ENCODE results near the gene MEGF11. TPM values are rescaled to one million over a fixed set of nuclear protein-coding genes. Genes with fewer than 3 reads are reported as not detected.

The MEGF11 gene
- total RNA-seq, 4 donors from 2014 or later, result not detected

- TF ChIP-seq CTCF (IDR thresholded peaks at IDR 0.05), result no peak
- no peak for TF ChIP-seq POLR2A (IDR thresholded peaks at IDR 0.05)
- Histone ChIP-seq H3K27me3 (peaks cover 0 to 22% (median 0%) of the 10 kb centered on the region in 4 donors), H3K36me3 (no peaks in the 10 kb centered on the region), H3K4me3 (no peak overlapping the region), H3K4me1 (no peaks in the 10 kb centered on the region), H3K27ac (no peak overlapping the region), H3K9me3 (no peaks in the 10 kb centered on the region)
- intact Hi-C loops (cut with DNase I), result no loop called here
- WGBS, 2 donors, result 83 to 91% methylated on average over 8 to 9 of the region's 13 CpGs
- DNase-seq, result no peak
Observed at GRCh38 chr15:66171841-66172240, 81.7 kb downstream of the MEGF11 start.

- 65 to 89% methylated on average over 4 of the region's 5 CpGs for WGBS, 2 donors
- Histone ChIP-seq H3K27ac (no peak overlapping the region), H3K27me3 (peaks cover 0 to 18% (median 0%) of the 10 kb centered on the region in 4 donors), H3K4me1 (no peaks in the 10 kb centered on the region), H3K4me3 (no peak overlapping the region), H3K9me3 (no peaks in the 10 kb centered on the region), H3K36me3 (no peaks in the 10 kb centered on the region)
- DNase-seq, result no peak
- intact Hi-C loops (cut with DNase I), result no loop called here
- TF ChIP-seq CTCF (IDR thresholded peaks at IDR 0.05) (no peak), POLR2A (IDR thresholded peaks at IDR 0.05) (no peak)
Observed at GRCh38 chr15:66170716-66171115, 82.8 kb downstream of the MEGF11 start.

GRCh38 chr15:66170042-66170441 is 83.5 kb downstream of the MEGF11 start:
- H3K36me3 ChIP-seq, result no peaks in the 10 kb centered on the region
- intact Hi-C loops (cut with DNase I), result no loop called here
- no peak for DNase-seq
- 69 to 76% methylated on average over 4 of the region's 4 CpGs for WGBS, 2 donors
- no peaks in the 10 kb centered on the region for H3K9me3 ChIP-seq
- no peak overlapping the region for H3K4me3 ChIP-seq
- H3K27me3 ChIP-seq, result peaks cover 0 to 12% (median 0%) of the 10 kb centered on the region in 4 donors
- TF ChIP-seq POLR2A (IDR thresholded peaks at IDR 0.05) (no peak), CTCF (IDR thresholded peaks at IDR 0.05) (no peak)
- H3K27ac ChIP-seq, result no peak overlapping the region
- H3K4me1 ChIP-seq, result no peaks in the 10 kb centered on the region

- no peak for DNase-seq
- Histone ChIP-seq H3K4me3 (no peak overlapping the region), H3K9me3 (no peaks in the 10 kb centered on the region), H3K4me1 (no peaks in the 10 kb centered on the region), H3K27me3 (peaks cover 0 to 12% (median 0%) of the 10 kb centered on the region in 4 donors), H3K27ac (no peak overlapping the region), H3K36me3 (no peaks in the 10 kb centered on the region)
- intact Hi-C loops (cut with DNase I), result no loop called here
- no peak for TF ChIP-seq CTCF (IDR thresholded peaks at IDR 0.05)
- no peak for TF ChIP-seq POLR2A (IDR thresholded peaks at IDR 0.05)
- whole genome bisulfite sequencing, 2 donors, result 64 to 77% methylated on average over 4 to 13 of the region's 13 CpGs
Observed at GRCh38 chr15:66169625-66170024, 83.9 kb downstream of the MEGF11 start.

- Histone ChIP-seq H3K27me3 (peaks cover 0 to 7% (median 0%) of the 10 kb centered on the region in 4 donors), H3K27ac (no peak overlapping the region), H3K4me3 (no peak overlapping the region), H3K36me3 (no peaks in the 10 kb centered on the region), H3K9me3 (no peaks in the 10 kb centered on the region), H3K4me1 (no peaks in the 10 kb centered on the region)
- TF ChIP-seq CTCF (IDR thresholded peaks at IDR 0.05) (no peak), POLR2A (IDR thresholded peaks at IDR 0.05) (no peak)
- 71 to 84% methylated on average over 8 to 12 of the region's 12 CpGs for whole genome bisulfite sequencing, 2 donors
- intact Hi-C loops (cut with DNase I), result no loop called here
- DNase-seq, result no peak
Observed at GRCh38 chr15:66169023-66169422, 84.5 kb downstream of the MEGF11 start.
